Head of caudate nucleus (tissue), 42 donors: ENCODE measurements around the gene MIB2.
"Not testable (repeated sequence)": the region's sequence is repeated elsewhere in the genome, so short reads cannot be mapped to it uniquely, and the experiment has no call there.

Source experiments
- DNase-seq, 42 donors: peaks; one replicate each; pipeline versions ENCODE4 v3.0.0 to v3.0.0-alpha.2; 2020 to 2021; ENCODE audit warnings: mixed read lengths in 7 of 42
- intact Hi-C: fragments of 100-400 bp; cut with DNase I; formaldehyde crosslinking; loops from one replicate; pipeline ENCODE4 v1.15.0; 2022

MIB2 gene

DNA sequence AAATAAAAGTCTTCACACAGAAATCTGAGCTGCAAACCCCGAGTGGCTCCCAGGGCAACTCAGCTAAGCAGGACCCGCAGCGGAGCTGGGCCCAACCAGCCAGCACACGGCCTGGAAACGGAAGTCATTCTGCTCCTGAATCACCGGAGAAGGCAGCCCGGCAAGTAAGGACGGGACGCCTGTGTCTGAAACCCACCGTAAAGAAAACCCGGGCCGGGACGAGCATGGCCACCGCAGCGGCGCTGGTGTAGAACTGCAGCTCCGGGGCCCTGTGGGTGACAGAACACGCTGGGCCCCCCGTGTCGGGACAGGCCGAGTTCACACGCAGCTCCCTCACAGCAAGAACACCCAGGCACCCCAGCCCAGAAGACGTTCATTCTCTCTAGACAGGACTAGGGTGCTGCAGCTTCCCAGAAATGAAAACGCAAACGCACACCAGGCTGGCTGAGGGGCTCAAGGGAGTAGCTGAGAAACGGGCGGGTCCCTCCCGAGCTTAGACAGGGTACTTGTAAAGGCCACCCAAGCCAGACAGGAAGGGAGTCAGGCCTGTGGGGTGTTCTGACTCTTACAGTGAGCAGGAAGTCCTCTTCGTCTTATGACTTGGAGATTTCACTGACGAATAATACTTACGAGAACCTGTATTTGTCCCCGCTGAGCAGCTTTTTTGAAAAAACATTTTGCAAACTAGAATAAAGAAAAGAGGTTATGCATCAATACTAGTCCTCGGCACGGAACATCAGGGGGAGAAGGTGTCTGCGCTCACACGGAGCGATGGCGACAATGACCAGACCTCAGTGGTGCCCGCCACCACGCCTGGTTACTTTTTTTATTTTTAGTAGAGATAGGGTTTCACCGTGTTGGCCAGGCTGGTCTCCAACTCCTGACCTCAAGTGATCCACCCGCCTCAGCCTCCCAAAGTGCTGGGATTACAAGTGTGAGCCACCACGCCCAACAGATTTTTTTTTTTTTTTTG lies 54.5 kb downstream of the MIB2 start:
- intact Hi-C loops = no loop called here
- DNase-seq = peak in 1 of 42 donors; percentile 29

DNA sequence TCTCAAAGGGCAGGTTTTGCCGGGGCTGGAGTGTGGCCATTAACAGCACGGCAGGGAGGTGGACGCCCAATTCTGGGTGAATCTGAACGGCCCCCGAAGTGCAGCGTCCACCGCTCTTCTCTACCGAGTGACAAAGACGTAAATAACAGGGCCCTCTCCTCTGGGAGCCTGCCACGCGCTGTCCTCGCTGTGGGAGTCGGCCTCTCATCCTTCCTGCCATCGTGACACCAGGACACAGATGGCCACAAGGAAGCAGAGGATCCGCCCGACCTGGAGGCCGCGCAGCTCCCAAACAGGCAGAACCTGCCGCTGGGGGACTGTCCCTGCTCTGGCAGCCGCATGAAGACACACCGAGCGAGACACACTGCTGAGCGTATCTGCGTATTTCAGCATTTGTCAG lies 55.6 kb downstream of the MIB2 start:
- intact Hi-C loops = no loop called here
- DNase-seq = no peak

DNA sequence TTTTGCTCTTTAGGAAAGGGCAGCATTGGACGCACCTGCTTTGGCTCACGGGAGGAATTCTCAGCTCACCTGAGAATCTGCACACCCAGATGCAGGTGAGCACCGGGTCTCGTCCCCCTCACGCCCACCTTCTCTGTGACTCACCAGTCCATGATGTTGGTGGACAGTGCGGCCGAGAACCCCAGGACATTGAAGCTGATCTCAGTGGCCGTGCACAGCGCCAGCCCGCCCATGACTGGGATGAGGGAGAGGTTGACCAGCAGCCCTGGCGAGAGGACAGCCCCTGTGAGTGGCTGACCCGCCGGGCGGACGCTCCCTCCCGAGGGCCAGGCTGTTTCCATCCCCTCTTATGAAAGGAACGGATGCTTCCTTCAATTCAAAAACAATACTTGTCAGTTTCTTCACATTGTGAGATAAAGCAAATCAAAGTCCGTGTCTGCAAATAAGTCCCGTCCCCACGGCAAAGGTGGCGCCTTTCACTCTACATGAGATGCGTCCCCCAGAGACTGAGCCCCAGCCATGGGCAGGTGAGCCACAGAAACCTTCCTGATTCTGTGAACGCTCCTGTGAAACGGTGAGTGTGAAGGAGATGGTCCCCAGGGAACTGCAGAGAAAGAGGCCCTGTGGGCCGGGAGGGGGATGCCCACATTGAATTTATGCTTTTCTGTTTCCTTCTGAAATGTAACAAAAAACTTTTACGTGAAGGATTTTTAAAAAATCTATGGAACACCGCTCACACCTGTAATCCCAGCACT lies 56.2 kb downstream of the MIB2 start:
- intact Hi-C loops = no loop called here
- DNase-seq = peak in 1 of 42 donors; percentile 7

DNA sequence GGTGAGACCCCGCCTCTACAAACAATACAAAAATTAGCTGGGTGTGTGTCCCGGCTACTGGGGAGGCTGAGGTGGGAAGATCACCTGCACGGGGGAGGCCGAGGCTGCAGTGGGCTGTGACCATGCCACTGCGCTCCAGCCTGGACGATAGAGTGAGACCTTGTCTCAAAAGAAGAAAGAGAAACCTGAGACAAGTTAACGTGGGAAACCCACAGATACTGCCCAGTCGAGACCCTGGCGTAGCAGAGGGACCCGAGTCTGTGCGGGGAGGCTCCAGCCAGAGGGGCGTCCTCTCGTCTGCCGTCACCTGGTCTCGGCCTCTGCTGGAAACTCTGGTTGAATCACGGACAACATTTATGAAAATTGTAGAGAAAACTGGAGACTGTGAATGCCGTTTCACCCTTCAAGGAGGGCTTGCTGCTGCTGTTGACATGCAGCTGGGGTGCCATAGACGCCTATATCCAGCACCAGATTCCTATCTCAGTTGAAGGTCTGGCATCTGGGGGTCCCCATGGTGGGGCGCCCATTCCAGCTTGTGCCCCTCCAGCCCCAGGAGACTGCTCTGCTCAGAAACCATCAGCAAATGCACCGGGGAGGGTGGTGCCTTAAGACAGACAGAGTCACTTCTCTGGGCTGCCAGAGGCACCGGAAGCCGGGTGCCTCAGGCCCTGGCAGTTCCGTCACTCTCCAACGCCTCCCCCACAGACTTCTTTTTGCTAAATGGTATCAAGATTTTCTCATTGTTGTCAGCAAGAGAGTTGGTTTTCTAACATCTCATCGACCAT lies 57.1 kb downstream of the MIB2 start:
- intact Hi-C loops = no loop called here
- DNase-seq = no peak

DNA sequence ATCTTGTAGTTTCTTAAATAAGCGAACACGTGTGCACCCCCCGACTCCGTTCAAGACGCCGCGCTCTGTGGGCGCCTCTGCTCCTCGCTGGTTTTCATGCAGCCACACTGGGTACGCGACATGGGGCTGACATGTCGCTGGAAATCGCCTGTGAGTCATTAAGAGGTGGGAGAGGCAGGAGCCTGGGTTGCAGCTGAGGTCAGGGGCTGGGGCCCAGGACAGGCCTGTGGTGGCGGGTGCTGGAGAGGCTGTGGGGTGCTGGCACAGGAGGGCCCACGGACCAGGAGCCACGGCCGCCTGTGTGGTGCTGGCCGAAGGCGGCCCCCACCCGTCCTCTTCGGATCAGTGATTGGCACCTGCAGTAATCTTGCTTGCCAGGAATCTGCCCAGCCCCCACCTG lies 59.5 kb downstream of the MIB2 start:
- DNase-seq = peak in 21 of 42 donors; percentile 23 to 74 (median 41)
- intact Hi-C loops = not testable (repeated sequence)

DNA sequence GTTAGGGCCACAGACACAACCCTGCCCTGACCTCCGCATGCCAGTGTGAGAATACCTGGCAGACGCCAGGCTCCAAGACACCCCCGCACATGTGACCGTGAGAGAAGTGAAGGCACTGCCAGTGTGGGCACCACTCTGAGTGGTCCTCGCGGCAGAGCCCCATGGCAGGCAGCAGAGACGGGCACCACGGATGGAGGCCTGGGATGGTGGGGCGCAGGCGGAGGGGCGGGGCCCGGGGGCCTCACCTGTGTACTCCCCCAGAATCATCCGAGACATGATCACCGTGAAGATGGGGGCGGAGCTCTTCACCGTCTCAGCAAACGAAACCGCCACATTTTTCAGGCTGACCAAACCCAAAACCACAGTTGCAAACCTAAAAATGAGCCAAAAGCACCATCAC lies 59.9 kb downstream of the MIB2 start:
- DNase-seq, intact Hi-C loops: not testable (repeated sequence)

DNA sequence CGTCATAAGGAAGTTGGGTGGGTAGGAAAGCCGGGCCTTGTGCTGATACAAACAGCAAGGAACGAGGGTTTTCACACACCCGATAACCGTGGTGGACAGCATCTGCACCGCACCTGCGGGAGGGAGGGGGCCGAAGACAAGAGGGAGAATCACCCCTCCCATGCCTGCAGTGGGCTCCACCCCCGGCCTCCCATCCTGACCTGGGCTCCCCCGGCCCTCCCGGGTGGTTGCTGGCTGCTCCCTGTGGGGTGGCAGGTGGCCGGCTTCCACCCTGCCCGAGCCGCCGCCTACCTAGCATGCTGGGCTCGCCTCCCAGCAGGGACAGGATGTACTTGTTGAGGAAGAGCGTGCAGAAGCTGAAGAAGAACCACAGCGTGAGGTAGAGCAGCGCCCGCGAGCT lies 60.8 kb downstream of the MIB2 start:
- peak in 1 of 42 donors; percentile 11 for DNase-seq
- intact Hi-C loops = not testable (repeated sequence)

DNA sequence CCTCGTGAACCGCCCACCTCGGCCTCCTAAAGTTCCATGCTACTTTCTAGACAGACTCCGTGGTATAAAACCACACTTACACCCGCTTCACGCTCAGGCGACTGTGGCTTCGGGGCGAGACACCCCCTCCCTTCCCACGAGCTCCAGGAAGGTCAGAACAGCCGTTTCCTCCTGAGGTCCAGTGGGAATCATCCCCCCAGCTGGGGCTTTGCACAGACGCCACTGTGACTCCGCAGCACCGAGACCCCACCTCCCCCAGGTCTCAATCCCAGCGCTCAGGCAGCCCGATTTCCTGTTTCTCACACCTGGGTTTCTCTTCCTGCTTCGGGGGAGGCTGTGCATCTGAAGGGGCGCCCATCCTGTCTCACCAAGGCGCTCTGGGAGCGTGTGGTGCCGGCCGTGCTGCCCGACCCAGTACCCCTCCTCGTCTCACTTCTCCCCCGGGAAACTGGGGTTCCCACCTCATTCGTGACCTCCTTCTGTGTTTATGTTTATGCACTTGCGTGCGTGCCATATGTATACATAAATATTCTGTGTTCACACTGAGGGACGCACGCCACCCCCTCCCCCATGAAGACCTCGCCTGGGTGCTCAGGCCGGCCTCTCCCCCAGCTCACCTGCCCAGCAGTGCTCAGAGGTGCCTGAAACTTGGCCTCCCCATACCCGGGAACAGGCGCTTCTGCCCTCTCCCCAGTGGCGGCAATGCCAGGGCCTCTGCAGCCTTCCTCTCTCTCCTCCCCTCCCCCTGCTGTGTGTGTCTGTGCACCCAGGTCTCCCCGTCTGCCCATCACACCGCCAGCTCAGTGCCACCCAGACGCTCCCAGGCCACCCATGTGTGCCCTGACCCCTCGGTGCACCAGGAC lies 62.6 kb downstream of the MIB2 start:
- intact Hi-C loops = no loop called here
- DNase-seq = peak in 2 of 42 donors; percentile 12 to 23

DNA sequence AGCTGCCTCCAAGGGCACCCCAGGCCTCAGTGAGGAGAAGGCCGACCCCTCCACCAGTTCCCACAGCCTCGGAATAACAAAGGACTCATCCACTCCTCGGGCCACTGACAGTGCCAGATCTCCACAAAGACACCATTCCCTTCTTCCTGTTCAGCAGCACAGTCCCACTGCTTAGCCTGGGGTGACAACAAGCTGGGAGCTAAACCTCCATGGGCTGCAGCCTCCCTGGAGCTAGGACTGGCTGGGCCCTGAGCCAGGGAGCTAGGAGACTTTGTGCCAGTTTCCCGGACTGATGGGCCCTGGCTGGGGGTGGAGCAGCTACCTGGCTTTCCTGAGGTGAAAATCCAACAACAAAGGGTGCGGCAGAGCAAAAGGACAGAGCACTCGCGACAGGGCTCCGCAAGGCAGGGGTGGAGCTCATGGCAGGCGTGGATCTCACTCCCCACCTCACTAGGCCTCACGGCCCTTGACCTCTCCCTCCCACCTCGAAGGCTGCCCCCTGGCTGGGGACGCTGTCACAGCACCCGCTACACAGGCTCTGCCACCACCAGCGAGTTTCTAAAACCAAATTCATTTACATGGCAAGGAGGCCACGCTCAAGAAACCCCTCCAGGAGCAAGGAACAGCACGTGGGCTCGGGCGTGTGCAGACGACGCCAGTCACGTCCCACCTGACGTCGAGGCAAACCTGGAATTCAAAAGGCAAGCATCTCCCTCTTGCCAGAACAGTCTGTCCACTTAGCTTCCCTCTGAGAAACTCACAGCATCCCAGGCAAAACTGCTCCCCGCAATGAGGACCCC lies 63.5 kb downstream of the MIB2 start:
- DNase-seq = peak in 3 of 42 donors; percentile 5 to 32 (median 17)
- intact Hi-C loops = no loop called here
